HUES6 (cell line): ENCODE results near the gene TMEM106C.

Experiments used
- H3K27ac ChIP-seq: 2 replicates; pipeline ENCODE4 v1.7.0; 2013; ENCODE audit warnings: low read depth, mild to moderate bottlenecking, low read length, inconsistent platforms
- H3K27me3 ChIP-seq: 2 replicates; pipeline ENCODE4 v1.6.1; 2013; ENCODE audit warnings: low read length; ENCODE audit not compliant: control insufficient read depth, insufficient read depth
- H3K36me3 ChIP-seq: 2 replicates; pipeline ENCODE4 v1.6.1; 2013; ENCODE audit warnings: low read length; ENCODE audit not compliant: control insufficient read depth, insufficient read depth
- H3K4me1 ChIP-seq: 2 replicates; pipeline ENCODE4 v1.6.1; 2013; ENCODE audit warnings: low read length; ENCODE audit not compliant: control insufficient read depth, insufficient read depth
- H3K4me3 ChIP-seq: 2 replicates; pipeline ENCODE4 v1.5.1; 2013; ENCODE audit warnings: low read depth, low read length
- H3K9ac ChIP-seq: one replicate; pipeline ENCODE4 v1.6.1; 2013; ENCODE audit warnings: mild to moderate bottlenecking, low read length
- H3K9me3 ChIP-seq: 2 replicates; pipeline ENCODE4 v1.6.1; 2013; ENCODE audit warnings: low read depth, low read length; ENCODE audit not compliant: control insufficient read depth, insufficient read depth

The TMEM106C gene

GRCh38 chr12:48008950-48009349 is 45.6 kb downstream of the TMEM106C start:
- Histone ChIP-seq H3K27me3 (peaks cover 100% of the 10 kb centered on the region), H3K4me3 (no peak overlapping the region), H3K27ac (no peak overlapping the region), H3K36me3 (no peaks in the 10 kb centered on the region), H3K9me3 (no peaks in the 10 kb centered on the region), H3K4me1 (peaks cover 11% of the 10 kb centered on the region), H3K9ac (no peak overlapping the region)

DNA sequence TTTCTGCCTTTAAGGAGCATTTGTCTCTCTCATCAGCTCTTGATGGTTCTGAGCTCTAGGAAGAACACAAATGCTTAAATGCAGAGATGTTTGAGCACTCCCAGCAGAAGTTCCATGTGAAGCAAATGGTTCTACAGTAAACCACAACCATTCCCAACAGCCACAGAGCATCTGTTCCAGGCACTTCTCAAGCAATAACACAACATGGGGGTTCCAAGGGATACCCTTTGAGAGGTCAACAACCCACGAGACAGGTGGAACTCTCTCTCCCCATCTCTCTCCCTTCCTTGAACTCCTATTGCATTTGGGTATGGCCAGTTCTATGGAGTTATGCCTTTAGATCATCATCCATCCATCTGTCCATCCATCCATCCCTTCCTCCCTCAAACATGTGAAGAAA is 46.1 kb downstream of the TMEM106C start:
- Histone ChIP-seq H3K4me1 (peaks cover 11% of the 10 kb centered on the region), H3K36me3 (no peaks in the 10 kb centered on the region), H3K4me3 (no peak overlapping the region), H3K9me3 (no peaks in the 10 kb centered on the region), H3K27ac (no peak overlapping the region), H3K9ac (no peak overlapping the region), H3K27me3 (peaks cover 100% of the 10 kb centered on the region)

- Histone ChIP-seq H3K27me3 (peaks cover 100% of the 10 kb centered on the region), H3K4me1 (0 out of 2 replicates have a peak, but pooled peaks cover 3% of the 10 kb centered on the region), H3K27ac (no peak overlapping the region), H3K36me3 (no peaks in the 10 kb centered on the region), H3K9me3 (no peaks in the 10 kb centered on the region), H3K9ac (no peak overlapping the region), H3K4me3 (no peak overlapping the region)
Measured at GRCh38 chr12:48010366-48010970, 47.1 kb downstream of the TMEM106C start.

GRCh38 chr12:48012070-48012469 is 48.7 kb downstream of the TMEM106C start:
- H3K36me3 ChIP-seq, result no peaks in the 10 kb centered on the region
- H3K4me1 ChIP-seq, result no peaks in the 10 kb centered on the region
- H3K27me3 ChIP-seq, result peaks cover 100% of the 10 kb centered on the region
- H3K27ac ChIP-seq, result no peak overlapping the region
- H3K9me3 ChIP-seq, result no peaks in the 10 kb centered on the region
- H3K9ac ChIP-seq, result no peak overlapping the region
- no peak overlapping the region for H3K4me3 ChIP-seq

- H3K9ac ChIP-seq, result no peak overlapping the region
- H3K4me3 ChIP-seq, result no peak overlapping the region
- peaks cover 100% of the 10 kb centered on the region for H3K27me3 ChIP-seq
- no peaks in the 10 kb centered on the region for H3K36me3 ChIP-seq
- H3K4me1 ChIP-seq, result no peaks in the 10 kb centered on the region
- no peaks in the 10 kb centered on the region for H3K9me3 ChIP-seq
- H3K27ac ChIP-seq, result no peak overlapping the region
Measured at GRCh38 chr12:48013287-48013686, 49.9 kb downstream of the TMEM106C start.

DNA sequence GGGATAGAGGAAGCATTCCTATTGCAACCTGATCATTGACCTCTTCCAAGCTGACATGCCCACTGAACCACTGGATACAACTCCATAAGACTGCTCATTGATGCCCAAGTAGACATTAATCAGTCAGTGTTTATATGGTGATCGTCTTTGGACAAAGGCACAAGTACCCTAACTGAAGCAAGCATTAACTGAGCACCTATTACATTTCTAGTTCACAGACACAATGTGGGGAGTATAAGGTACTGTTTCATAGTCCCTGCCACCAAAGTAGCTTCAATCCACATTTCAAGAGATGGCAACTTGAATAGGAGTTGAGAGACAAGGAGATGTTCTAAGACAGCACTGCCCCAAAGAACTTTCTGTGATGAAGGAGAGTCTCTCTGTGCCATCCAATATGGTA is 51.7 kb downstream of the TMEM106C start:
- Histone ChIP-seq H3K36me3 (no peaks in the 10 kb centered on the region), H3K4me1 (no peaks in the 10 kb centered on the region), H3K27me3 (peaks cover 100% of the 10 kb centered on the region), H3K27ac (no peak overlapping the region), H3K9ac (no peak overlapping the region), H3K9me3 (no peaks in the 10 kb centered on the region), H3K4me3 (no peak overlapping the region)

- peaks cover 100% of the 10 kb centered on the region for H3K27me3 ChIP-seq
- H3K36me3 ChIP-seq, result no peaks in the 10 kb centered on the region
- no peaks in the 10 kb centered on the region for H3K9me3 ChIP-seq
- H3K4me1 ChIP-seq, result no peaks in the 10 kb centered on the region
- no peak overlapping the region for H3K9ac ChIP-seq
- no peak overlapping the region for H3K27ac ChIP-seq
- H3K4me3 ChIP-seq, result no peak overlapping the region
Measured at GRCh38 chr12:48015954-48016353, 52.6 kb downstream of the TMEM106C start.

DNA sequence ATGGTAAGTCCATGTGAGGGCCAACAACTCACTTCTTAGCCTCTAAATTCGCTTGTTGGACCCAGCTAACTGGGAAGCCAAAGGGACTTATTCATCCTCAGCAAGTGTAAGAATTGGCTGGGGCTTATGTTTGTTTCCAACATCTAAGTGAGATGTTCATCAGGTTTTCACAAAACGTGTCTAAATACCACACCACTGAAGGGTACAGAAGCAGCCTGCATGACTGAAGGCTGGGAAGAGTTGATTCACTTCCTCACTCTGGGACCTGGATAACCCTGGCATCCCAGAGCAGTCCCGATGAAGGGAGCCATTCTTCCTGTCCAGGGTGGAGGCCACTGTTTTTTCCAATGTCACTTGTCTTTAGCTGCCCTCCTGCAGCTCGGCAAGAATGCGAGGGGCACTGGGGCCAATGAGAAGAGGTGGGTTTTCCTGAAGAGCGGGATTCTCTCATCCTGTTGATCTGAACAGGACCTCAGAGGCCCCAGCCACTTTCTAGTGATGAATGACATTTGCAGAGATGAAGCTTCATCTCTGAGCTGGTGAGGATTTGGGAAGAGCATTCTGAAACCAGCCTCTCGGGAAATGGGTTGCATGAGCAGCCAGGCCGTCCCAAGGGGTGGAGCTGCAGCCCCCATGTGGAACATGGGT is 53.1 kb downstream of the TMEM106C start:
- no peak overlapping the region for H3K9ac ChIP-seq
- no peak overlapping the region for H3K27ac ChIP-seq
- peaks cover 100% of the 10 kb centered on the region for H3K27me3 ChIP-seq
- H3K4me1 ChIP-seq, result no peaks in the 10 kb centered on the region
- H3K36me3 ChIP-seq, result no peaks in the 10 kb centered on the region
- no peaks in the 10 kb centered on the region for H3K9me3 ChIP-seq
- no peak overlapping the region for H3K4me3 ChIP-seq

DNA sequence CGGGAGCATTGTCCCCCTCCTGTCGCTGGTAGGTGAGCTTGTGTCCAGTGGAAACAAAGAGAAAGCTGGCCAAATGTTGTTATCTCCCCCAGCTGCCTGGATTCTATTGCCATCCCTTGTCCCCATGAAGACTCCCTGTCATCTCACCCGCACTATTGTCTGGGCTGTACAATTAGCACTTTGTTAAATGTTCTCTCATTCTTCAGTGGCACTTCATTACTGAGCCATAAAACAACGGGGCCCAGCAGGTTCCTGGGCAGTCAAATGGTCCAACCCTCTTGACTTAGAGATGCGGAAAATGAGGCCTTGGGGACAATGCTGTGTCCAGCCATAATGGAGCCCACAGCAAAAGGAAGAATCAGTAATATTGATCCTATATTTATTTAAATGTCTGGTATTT is 54.1 kb downstream of the TMEM106C start:
- Histone ChIP-seq H3K36me3 (no peaks in the 10 kb centered on the region), H3K27me3 (peaks cover 99% of the 10 kb centered on the region), H3K4me1 (peaks cover 6% of the 10 kb centered on the region), H3K9ac (no peak overlapping the region), H3K27ac (no peak overlapping the region), H3K4me3 (no peak overlapping the region), H3K9me3 (no peaks in the 10 kb centered on the region)

DNA sequence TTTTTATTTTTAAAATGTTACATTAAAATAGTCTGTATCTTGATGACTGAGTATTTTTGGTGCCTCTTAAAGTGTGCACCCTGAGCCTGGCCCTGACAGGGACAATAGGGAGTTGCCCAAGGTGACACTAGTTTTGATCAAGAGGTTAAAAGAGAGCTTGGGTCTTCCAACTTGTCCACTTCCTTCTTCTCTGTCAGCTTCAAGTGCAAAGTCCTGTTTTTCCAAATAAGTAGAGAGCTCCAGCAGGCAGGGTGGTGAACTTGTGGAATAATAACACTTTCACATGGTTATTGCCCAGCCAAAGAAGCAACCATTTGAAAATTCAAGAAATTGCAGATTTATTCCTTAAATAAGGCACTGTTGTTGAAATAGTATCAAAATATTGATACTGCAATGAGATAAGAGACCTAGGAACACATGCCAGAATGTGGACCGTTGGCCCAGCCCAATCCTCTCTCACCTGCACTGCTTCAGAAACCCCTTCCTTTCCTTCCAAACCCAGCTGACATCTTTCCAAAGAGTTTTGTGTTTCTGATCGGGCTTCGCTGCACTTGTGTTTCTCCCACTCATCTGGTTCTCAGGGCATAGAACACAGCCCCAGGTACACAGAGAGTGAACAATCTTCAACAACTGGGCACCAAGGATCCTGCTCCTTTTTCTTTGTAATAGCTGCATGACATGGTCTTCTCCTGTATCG is 54.7 kb downstream of the TMEM106C start:
- Histone ChIP-seq H3K27ac (no peak overlapping the region), H3K9ac (no peak overlapping the region), H3K27me3 (peaks cover 99% of the 10 kb centered on the region), H3K9me3 (no peaks in the 10 kb centered on the region), H3K4me1 (peaks cover 11% of the 10 kb centered on the region), H3K4me3 (no peak overlapping the region), H3K36me3 (no peaks in the 10 kb centered on the region)
